Measurements from ENCODE around the gene TP53. TPM values are rescaled to one million over a fixed set of nuclear protein-coding genes. Genes with fewer than 3 reads are reported as not detected.

Gene TP53
- total RNA-seq (2022): 98.3 and 119 TPM in 2 replicates
- Bru-seq, nascent RNA: percentile 75 among the genes with signal in this experiment
- percentile 89 among the genes with signal in this experiment for BruChase-seq, experiment 1, labeled RNA remaining after a 6-hour chase
- percentile 83 among the genes with signal in this experiment for BruChase-seq, experiment 2, labeled RNA remaining after a 2-hour chase
- long read RNA-seq, transcript TP53-227 (11 exons, 2,579 nt): major isoform, 25 of 49 reads
- long read RNA-seq, partial matches to known transcripts: 20 of 49 reads
- long read RNA-seq, other reads (novel, unspliced or antisense): 2 of 49 reads

DNA sequence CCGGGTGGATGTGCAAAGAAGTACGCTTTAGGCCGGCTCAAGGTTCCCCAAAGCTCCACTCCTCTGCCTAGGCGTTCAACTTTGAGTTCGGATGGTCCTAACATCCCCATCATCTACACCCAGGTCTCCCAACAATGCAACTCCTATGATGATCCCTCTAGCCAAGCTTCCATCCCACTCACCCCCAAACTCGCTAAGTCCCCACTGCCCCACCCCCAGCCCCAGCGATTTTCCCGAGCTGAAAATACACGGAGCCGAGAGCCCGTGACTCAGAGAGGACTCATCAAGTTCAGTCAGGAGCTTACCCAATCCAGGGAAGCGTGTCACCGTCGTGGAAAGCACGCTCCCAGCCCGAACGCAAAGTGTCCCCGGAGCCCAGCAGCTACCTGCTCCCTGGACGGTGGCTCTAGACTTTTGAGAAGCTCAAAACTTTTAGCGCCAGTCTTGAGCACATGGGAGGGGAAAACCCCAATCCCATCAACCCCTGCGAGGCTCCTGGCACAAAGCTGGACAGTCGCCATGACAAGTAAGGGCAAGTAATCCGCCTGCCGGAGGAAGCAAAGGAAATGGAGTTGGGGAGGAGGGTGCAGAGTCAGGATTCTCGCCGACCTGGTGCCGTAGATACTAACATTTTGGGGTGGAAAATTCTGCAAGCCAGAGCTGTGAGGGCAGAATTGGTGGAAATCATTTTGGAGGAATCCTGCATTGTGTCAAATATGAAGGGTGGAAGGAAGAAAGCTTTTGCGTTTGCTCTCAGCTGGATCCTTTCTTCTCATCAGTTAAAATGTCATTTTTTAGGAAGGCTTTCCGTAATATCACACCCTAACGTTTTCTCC lies at the start of gene TP53:
TSS of gene TP53 (minus strand) at position 419 of the 836 bp plus-strand sequence. CDS start 10,896 bp downstream, outside the sequence.
- H3K9me3 Mint-ChIP-seq (ENCODE audit: low read depth, unreplicated experiment): no peaks in the 10 kb centered on the region
- peak within 1 kb of the TSS; percentile 86 for H3K4me3 Mint-ChIP-seq (ENCODE audit: low read depth, unreplicated experiment)
- TF ChIP-seq, protein P1, sequence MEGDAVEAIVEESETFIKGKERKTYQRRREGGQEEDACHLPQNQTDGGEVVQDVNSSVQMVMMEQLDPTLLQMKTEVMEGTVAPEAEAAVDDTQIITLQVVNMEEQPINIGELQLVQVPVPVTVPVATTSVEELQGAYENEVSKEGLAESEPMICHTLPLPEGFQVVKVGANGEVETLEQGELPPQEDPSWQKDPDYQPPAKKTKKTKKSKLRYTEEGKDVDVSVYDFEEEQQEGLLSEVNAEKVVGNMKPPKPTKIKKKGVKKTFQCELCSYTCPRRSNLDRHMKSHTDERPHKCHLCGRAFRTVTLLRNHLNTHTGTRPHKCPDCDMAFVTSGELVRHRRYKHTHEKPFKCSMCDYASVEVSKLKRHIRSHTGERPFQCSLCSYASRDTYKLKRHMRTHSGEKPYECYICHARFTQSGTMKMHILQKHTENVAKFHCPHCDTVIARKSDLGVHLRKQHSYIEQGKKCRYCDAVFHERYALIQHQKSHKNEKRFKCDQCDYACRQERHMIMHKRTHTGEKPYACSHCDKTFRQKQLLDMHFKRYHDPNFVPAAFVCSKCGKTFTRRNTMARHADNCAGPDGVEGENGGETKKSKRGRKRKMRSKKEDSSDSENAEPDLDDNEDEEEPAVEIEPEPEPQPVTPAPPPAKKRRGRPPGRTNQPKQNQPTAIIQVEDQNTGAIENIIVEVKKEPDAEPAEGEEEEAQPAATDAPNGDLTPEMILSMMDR (IDR thresholded peaks at IDR 0.05; ENCODE audit: unreplicated experiment): no peak
- H3K27me3 Mint-ChIP-seq (ENCODE audit: unreplicated experiment): no peaks in the 10 kb centered on the region
- H3K27ac Mint-ChIP-seq (ENCODE audit: unreplicated experiment): peak within 1 kb of the TSS; percentile 99
- BruUV-seq (replicated peaks): TSS peak; percentile 71
- H3K4me1 Mint-ChIP-seq (ENCODE audit: low read depth, unreplicated experiment): no peaks in the 10 kb centered on the region
- intact Hi-C loops (cut with micrococcal nuclease; ENCODE audit: unreplicated experiment): loop anchor here (5.0 to 10.0 kb wide), 3 partner anchors 55 to 332 kb away; partner anchors contain the start of genes KCTD11, SHBG and TMEM95
- DNase-seq: peak; percentile 81
- CTCF ChIA-PET: interaction anchor here (0.6 to 2.2 kb wide), 10 partner anchors 11 to 250 kb away, joined by 3 to 12 read pairs (median 4); partner anchors contain the start of genes CD68, DNAH2, MPDU1 and SAT2
- peaks cover 50% of the 10 kb centered on the region for H3K36me3 Mint-ChIP-seq (ENCODE audit: insufficient read depth, unreplicated experiment)

GRCh38 chr17:7732981-7733539 lies 45.8 kb upstream of the TP53 start:
- Mint-ChIP-seq H3K36me3 (ENCODE audit: insufficient read depth, unreplicated experiment) (no peaks in the 10 kb centered on the region), H3K4me3 (ENCODE audit: low read depth, unreplicated experiment) (no peak overlapping the region), H3K4me1 (ENCODE audit: low read depth, unreplicated experiment) (no peaks in the 10 kb centered on the region), H3K9me3 (ENCODE audit: low read depth, unreplicated experiment) (no peaks in the 10 kb centered on the region), H3K27ac (ENCODE audit: unreplicated experiment) (no peak overlapping the region), H3K27me3 (ENCODE audit: unreplicated experiment) (peaks cover 54% of the 10 kb centered on the region)
- CTCF ChIA-PET: no interaction called here
- no TSS peak for BruUV-seq (replicated peaks)
- TF ChIP-seq, protein P1 (IDR thresholded peaks at IDR 0.05; ENCODE audit: unreplicated experiment): no peak
- intact Hi-C loops (cut with micrococcal nuclease; ENCODE audit: unreplicated experiment): no loop called here
- DNase-seq: no peak

DNA sequence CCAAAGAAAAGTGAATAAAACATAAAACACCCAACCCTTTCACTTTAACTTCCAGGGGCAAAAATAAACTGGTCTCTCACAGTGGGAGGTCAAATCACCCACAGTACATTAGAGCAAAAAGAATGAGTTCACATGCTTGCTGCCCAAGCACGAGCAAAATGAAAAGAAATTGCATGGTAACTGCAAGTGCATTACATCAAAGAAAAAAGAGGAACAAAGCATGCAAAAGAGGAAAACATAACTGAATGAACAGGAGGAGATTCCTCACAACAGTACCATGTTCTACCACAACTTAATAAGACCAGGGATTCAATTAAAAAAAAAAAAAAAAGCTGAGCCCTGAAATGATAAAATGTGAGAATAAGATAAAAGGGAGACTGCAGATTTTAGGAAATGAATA lies 42.5 kb upstream of the TP53 start:
- no TSS peak for BruUV-seq (replicated peaks)
- intact Hi-C loops (cut with micrococcal nuclease; ENCODE audit: unreplicated experiment): no loop called here
- Mint-ChIP-seq H3K27me3 (ENCODE audit: unreplicated experiment) (peaks cover 46% of the 10 kb centered on the region), H3K4me3 (ENCODE audit: low read depth, unreplicated experiment) (no peak overlapping the region), H3K4me1 (ENCODE audit: low read depth, unreplicated experiment) (no peaks in the 10 kb centered on the region), H3K27ac (ENCODE audit: unreplicated experiment) (no peak overlapping the region), H3K9me3 (ENCODE audit: low read depth, unreplicated experiment) (no peaks in the 10 kb centered on the region), H3K36me3 (ENCODE audit: insufficient read depth, unreplicated experiment) (no peaks in the 10 kb centered on the region)
- TF ChIP-seq, protein P1 (IDR thresholded peaks at IDR 0.05; ENCODE audit: unreplicated experiment): no peak
- CTCF ChIA-PET: interaction anchor here (0.7 kb wide), 1 partner anchor 125 kb away, joined by 3 read pairs; no protein-coding TSS in a partner anchor
- DNase-seq: no peak

DNA sequence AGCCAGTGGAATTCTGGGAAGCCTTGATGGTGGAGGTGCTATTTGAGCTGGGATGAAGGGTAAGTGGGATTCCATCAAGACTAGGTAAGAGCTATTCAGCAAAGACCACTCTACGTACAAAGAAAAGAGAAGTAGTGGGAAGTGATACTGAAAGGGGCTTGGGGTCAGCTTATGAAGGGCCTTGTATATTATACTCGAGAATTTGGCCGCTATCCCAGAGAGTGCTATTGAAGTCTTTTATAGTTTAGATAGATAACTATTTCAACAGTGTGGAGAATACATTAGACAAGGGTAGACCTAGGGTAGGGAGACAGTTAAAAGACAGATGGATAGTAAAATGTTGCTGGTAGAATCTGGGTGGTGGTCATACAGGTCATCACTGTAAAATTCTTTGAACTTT lies 40.6 kb upstream of the TP53 start:
- Mint-ChIP-seq H3K4me1 (ENCODE audit: low read depth, unreplicated experiment) (no peaks in the 10 kb centered on the region), H3K36me3 (ENCODE audit: insufficient read depth, unreplicated experiment) (no peaks in the 10 kb centered on the region), H3K4me3 (ENCODE audit: low read depth, unreplicated experiment) (no peak overlapping the region), H3K27me3 (ENCODE audit: unreplicated experiment) (peaks cover 44% of the 10 kb centered on the region), H3K27ac (ENCODE audit: unreplicated experiment) (no peak overlapping the region), H3K9me3 (ENCODE audit: low read depth, unreplicated experiment) (no peaks in the 10 kb centered on the region)
- no peak for DNase-seq
- TF ChIP-seq, protein P1 (IDR thresholded peaks at IDR 0.05; ENCODE audit: unreplicated experiment): no peak
- intact Hi-C loops (cut with micrococcal nuclease; ENCODE audit: unreplicated experiment): no loop called here
- CTCF ChIA-PET: no interaction called here
- BruUV-seq (replicated peaks): no TSS peak

Measured in Calu3 (cell line).